ENCODE measurements around the gene USH2A. TPM values are rescaled to one million over a fixed set of nuclear protein-coding genes. Genes with fewer than 3 reads are reported as not detected.

Gene USH2A
- total and polyA plus RNA-seq, 7 donors, result under 0.01 to 0.32 (median 0.30) TPM; not detected in 4

- intact Hi-C loops (cut with DNase I), result no loop called here
- TF ChIP-seq CTCF (IDR thresholded peaks at IDR 0.05), result no peak
- H3K27ac ChIP-seq, result no peak overlapping the region
- no peaks in the 10 kb centered on the region for H3K36me3 ChIP-seq (ENCODE audit: insufficient read depth in 1 of 2, low read depth in 1 of 2)
- DNase-seq (no peak), ATAC-seq (no peak)
- no peaks in the 10 kb centered on the region for H3K9me3 ChIP-seq
- H3K4me3 ChIP-seq, result no peak overlapping the region
- 58 to 68% (median 60%) methylated on average over 2 of the region's 2 CpGs for WGBS, 3 donors
- H3K4me1 ChIP-seq, result no peaks in the 10 kb centered on the region
- H3K27me3 ChIP-seq (ENCODE audit: insufficient read depth in 3 of 3, low read length in 2 of 3), result no peaks in the 10 kb centered on the region
These were observed 741.0 kb downstream of the USH2A start for GRCh38 chr1:215682232-215682631.

GRCh38 chr1:215681041-215681440 is 742.2 kb downstream of the USH2A start:
- TF ChIP-seq CTCF (IDR thresholded peaks at IDR 0.05), result no peak
- DNase-seq (no peak), ATAC-seq (no peak)
- Histone ChIP-seq H3K4me3 (no peak overlapping the region), H3K4me1 (no peaks in the 10 kb centered on the region), H3K27me3 (ENCODE audit: insufficient read depth in 3 of 3, low read length in 2 of 3) (no peaks in the 10 kb centered on the region), H3K9me3 (no peaks in the 10 kb centered on the region), H3K27ac (no peak overlapping the region), H3K36me3 (ENCODE audit: insufficient read depth in 1 of 2, low read depth in 1 of 2) (no peaks in the 10 kb centered on the region)
- intact Hi-C loops (cut with DNase I), result no loop called here
- WGBS, 3 donors, result 54 to 80% (median 71%) methylated on average over 2 of the region's 2 CpGs

GRCh38 chr1:215679231-215679630 is 744.0 kb downstream of the USH2A start:
- Histone ChIP-seq H3K4me3 (no peak overlapping the region), H3K9me3 (no peaks in the 10 kb centered on the region), H3K36me3 (ENCODE audit: insufficient read depth in 1 of 2, low read depth in 1 of 2) (no peaks in the 10 kb centered on the region), H3K4me1 (no peaks in the 10 kb centered on the region), H3K27me3 (ENCODE audit: insufficient read depth in 3 of 3, low read length in 2 of 3) (no peaks in the 10 kb centered on the region), H3K27ac (no peak overlapping the region)
- intact Hi-C loops (cut with DNase I), result no loop called here
- TF ChIP-seq CTCF (IDR thresholded peaks at IDR 0.05), result no peak
- ATAC-seq (no peak), DNase-seq (no peak)
- 79 to 83% (median 80%) methylated on average over 3 of the region's 3 CpGs for WGBS, 3 donors

DNA sequence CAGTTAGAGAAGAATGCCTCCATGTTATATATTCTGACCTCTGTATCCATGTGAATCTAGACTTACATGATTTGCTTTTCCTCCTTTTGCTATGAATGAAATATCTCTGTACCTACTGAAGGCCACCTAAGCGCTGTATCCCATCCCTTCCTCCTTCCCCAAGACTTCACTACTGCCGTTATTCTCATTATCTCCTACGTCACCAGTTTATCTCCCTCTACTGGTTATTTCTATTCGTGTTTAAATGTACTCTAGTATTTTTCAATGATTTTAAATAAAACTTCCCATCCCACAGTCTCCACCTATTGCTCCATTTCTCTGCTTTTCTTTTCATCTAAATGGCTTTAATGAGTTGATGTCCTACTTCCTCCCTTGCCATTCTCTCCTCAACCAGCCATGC is 746.1 kb downstream of the USH2A start:
- no peak for TF ChIP-seq CTCF (IDR thresholded peaks at IDR 0.05)
- Histone ChIP-seq H3K27ac (no peak overlapping the region), H3K36me3 (ENCODE audit: insufficient read depth in 1 of 2, low read depth in 1 of 2) (no peaks in the 10 kb centered on the region), H3K27me3 (ENCODE audit: insufficient read depth in 3 of 3, low read length in 2 of 3) (no peaks in the 10 kb centered on the region), H3K4me1 (no peaks in the 10 kb centered on the region), H3K9me3 (no peaks in the 10 kb centered on the region), H3K4me3 (no peak overlapping the region)
- DNase-seq, result no peak
- no peak for ATAC-seq
- intact Hi-C loops (cut with DNase I), result no loop called here
- WGBS, 3 donors, result 74 to 77% (median 74%) methylated on average over 4 of the region's 4 CpGs

DNA sequence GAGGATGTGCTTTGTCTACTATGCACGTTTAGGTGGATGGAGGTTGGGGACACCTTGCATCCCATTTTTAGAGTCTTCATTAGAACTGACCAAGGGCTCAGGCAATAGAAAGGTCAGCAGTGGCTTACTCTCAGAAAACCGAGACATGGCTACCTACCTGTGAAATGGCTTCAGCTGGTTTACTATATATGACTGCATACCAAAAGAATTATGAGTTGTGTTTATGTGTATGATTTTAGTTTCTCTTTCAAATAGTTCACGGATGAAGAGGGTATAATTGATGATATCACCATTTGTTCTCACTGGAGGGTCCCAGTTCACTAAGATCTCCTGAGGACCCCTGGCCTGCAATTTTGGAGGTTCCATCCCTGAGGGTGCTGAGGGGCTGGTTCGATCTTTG is 749.3 kb downstream of the USH2A start:
- ATAC-seq, result no peak
- Histone ChIP-seq H3K4me1 (no peaks in the 10 kb centered on the region), H3K36me3 (ENCODE audit: insufficient read depth in 1 of 2, low read depth in 1 of 2) (no peaks in the 10 kb centered on the region), H3K27ac (no peak overlapping the region), H3K9me3 (no peaks in the 10 kb centered on the region), H3K27me3 (ENCODE audit: insufficient read depth in 3 of 3, low read length in 2 of 3) (no peaks in the 10 kb centered on the region), H3K4me3 (no peak overlapping the region)
- no peak for TF ChIP-seq CTCF (IDR thresholded peaks at IDR 0.05)
- DNase-seq, result no peak
- WGBS, 3 donors, result 80 to 84% (median 81%) methylated on average over 4 of the region's 4 CpGs
- intact Hi-C loops (cut with DNase I), result no loop called here
